Loucy (cell line): ENCODE measurements around the gene MYCBP2.

Experiments used
- CTCF ChIP-seq: fragments of 200-600 bp; sonication (generic); conservative IDR thresholded peaks from 2 replicates; pipeline ENCODE4 v1.5.1; 2014; ENCODE audit warnings: mild to moderate bottlenecking, antibody characterized with exemption, low read length
- EZH2phosphoT487 ChIP-seq: fragments of 200-600 bp; IDR thresholded peaks from 2 replicates; pipeline ENCODE4 v1.6.1; 2018; ENCODE audit warnings: antibody characterized with exemption, mild to moderate bottlenecking, moderate library complexity, borderline replicate concordance

GRCh38 chr13:77171451-77171850 lies 155.4 kb downstream of the MYCBP2 start:
- TF ChIP-seq CTCF (no peak), EZH2phosphoT487 (no peak)
